ENCODE measurements around the gene CTSA.

Gene CTSA

DNA sequence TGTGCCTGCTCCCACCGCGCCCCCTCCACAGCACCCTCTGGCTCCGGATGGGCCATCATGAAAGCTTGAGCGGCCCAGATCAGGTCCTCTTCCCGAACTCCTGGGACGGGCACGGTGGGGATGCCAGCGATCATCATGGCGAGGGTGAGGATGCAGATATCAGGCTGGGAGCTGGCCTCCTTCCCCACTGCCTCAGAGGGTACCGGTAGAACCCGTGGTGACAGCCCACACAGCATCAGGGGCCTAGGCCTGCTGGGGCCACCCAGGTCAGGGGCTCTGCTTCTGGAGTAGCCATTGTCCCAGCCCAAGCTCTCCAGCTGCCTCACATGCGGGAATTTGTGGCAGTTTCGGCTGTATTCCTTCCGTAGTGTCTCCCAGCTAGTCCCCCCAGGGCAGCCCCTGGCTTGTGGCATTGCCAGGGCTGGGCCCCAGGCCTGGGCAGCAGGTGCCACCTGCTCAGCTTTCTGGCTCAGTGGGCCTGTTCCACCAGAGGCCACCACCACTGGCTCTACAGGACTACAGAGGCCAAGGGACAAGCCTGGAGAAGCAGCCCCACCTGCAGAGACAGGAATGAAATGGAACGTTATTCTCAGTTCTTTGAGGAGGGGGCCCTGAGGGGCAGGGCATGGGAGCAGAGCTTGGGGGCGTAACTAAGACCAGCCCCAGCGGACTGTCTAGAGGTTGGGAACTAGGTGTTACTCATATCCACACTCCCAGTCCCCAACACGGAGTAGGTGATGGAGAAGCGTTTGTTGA is 4.4 kb upstream of the CTSA start:
- Histone ChIP-seq H3K9me2 (replicated peaks; ENCODE audit: control insufficient read depth, low read length) (no peaks in the 10 kb centered on the region), H3K4me1 (ENCODE audit: control insufficient read depth, low read length) (peaks cover 19% of the 10 kb centered on the region), H3K27ac (ENCODE audit: low read depth, low read length) (no peak overlapping the region), H3K4me3 (ENCODE audit: low read length) (no peak overlapping the region), H3K36me3 (ENCODE audit: control insufficient read depth, low read length) (peaks cover 30% of the 10 kb centered on the region), H3K9me3 (ENCODE audit: control insufficient read depth, insufficient read depth, low read length) (no peaks in the 10 kb centered on the region), H3K79me2 (ENCODE audit: control insufficient read depth, low read length) (peaks cover 20% of the 10 kb centered on the region), H3F3A (ENCODE audit: control insufficient read depth, insufficient read depth) (no peaks in the 10 kb centered on the region), H3K4me2 (ENCODE audit: low read length) (no peak overlapping the region), H4K20me1 (ENCODE audit: control insufficient read depth, insufficient read depth, low read depth, low read length) (no peaks in the 10 kb centered on the region), H3K27me3 (ENCODE audit: control insufficient read depth, low read length) (no peaks in the 10 kb centered on the region)
- TF ChIP-seq EZH2phosphoT487 (IDR thresholded peaks at IDR 0.05; ENCODE audit: borderline replicate concordance, low read length), result no peak
- TF ChIP-seq, protein P1, sequence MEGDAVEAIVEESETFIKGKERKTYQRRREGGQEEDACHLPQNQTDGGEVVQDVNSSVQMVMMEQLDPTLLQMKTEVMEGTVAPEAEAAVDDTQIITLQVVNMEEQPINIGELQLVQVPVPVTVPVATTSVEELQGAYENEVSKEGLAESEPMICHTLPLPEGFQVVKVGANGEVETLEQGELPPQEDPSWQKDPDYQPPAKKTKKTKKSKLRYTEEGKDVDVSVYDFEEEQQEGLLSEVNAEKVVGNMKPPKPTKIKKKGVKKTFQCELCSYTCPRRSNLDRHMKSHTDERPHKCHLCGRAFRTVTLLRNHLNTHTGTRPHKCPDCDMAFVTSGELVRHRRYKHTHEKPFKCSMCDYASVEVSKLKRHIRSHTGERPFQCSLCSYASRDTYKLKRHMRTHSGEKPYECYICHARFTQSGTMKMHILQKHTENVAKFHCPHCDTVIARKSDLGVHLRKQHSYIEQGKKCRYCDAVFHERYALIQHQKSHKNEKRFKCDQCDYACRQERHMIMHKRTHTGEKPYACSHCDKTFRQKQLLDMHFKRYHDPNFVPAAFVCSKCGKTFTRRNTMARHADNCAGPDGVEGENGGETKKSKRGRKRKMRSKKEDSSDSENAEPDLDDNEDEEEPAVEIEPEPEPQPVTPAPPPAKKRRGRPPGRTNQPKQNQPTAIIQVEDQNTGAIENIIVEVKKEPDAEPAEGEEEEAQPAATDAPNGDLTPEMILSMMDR (IDR thresholded peaks at IDR 0.05; ENCODE audit: low read depth, low read length, poor library complexity, severe bottlenecking), result no peak

DNA sequence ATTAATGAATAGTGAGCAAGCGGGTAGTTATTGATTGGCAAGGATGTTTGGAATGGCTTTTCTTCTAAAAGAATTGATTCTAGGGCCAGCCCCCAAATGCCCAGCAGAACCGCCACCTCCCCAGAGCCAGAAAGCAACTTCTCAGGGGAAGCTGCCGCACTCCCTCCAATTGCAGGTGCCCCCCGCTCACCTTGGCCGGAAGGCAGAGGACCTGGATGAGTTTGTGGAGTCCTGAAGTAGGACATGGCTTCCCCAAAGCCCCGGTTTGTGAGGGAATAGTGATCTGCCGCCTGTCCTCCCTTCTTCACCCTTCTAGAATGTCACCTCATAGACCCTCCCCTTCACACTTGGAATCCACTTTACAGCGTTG is 3.8 kb upstream of the CTSA start, which contains the start of gene SPATA25:
TSS of gene SPATA25 (minus strand) at position 277 of the 370 bp plus-strand sequence. CDS start at position 245, 32 bp downstream.
- peaks cover 28% of the 10 kb centered on the region for H3K36me3 ChIP-seq (ENCODE audit: control insufficient read depth, low read length)
- no peaks in the 10 kb centered on the region for H3K9me2 ChIP-seq (replicated peaks; ENCODE audit: control insufficient read depth, low read length)
- peaks cover 14% of the 10 kb centered on the region for H3K79me2 ChIP-seq (ENCODE audit: control insufficient read depth, low read length)
- no peak within 1 kb of the TSS for H3K4me3 ChIP-seq (ENCODE audit: low read length)
- no peak within 1 kb of the TSS for H3K27ac ChIP-seq (ENCODE audit: low read depth, low read length)
- H4K20me1 ChIP-seq (ENCODE audit: control insufficient read depth, insufficient read depth, low read depth, low read length), result no peaks in the 10 kb centered on the region
- TF ChIP-seq, protein P1 (IDR thresholded peaks at IDR 0.05; ENCODE audit: low read depth, low read length, poor library complexity, severe bottlenecking), result no peak
- no peak for TF ChIP-seq EZH2phosphoT487 (IDR thresholded peaks at IDR 0.05; ENCODE audit: borderline replicate concordance, low read length)
- no peak within 1 kb of the TSS for H3K4me2 ChIP-seq (ENCODE audit: low read length)
- H3F3A ChIP-seq (ENCODE audit: control insufficient read depth, insufficient read depth), result no peaks in the 10 kb centered on the region
- H3K27me3 ChIP-seq (ENCODE audit: control insufficient read depth, low read length), result no peaks in the 10 kb centered on the region
- peaks cover 19% of the 10 kb centered on the region for H3K4me1 ChIP-seq (ENCODE audit: control insufficient read depth, low read length)
- no peaks in the 10 kb centered on the region for H3K9me3 ChIP-seq (ENCODE audit: control insufficient read depth, insufficient read depth, low read length)

DNA sequence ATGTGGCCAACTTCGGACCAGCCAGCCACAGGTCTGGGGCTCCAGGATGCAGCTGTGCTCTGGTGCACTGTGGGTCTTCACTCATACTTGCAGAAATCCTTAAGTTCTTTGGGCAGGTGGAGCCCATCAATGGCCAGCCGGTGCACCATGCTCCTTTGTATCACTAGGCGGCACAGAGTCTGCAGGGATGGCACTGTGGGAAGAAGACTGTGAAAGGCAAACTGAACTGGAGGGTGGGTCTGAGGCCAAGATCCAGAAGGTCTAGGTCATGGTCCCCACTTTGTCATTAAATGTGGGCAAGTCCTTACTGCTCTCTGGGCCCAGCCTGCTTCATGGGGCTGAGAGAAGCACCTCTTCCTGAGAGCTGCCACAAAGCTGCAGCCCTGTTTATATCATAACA is 2.5 kb upstream of the CTSA start:
- TF ChIP-seq EZH2phosphoT487 (IDR thresholded peaks at IDR 0.05; ENCODE audit: borderline replicate concordance, low read length), result no peak
- TF ChIP-seq, protein P1 (IDR thresholded peaks at IDR 0.05; ENCODE audit: low read depth, low read length, poor library complexity, severe bottlenecking), result no peak
- Histone ChIP-seq H3K79me2 (ENCODE audit: control insufficient read depth, low read length) (peaks cover under 1% of the 10 kb centered on the region), H3F3A (ENCODE audit: control insufficient read depth, insufficient read depth) (no peaks in the 10 kb centered on the region), H3K4me1 (ENCODE audit: control insufficient read depth, low read length) (peaks cover 23% of the 10 kb centered on the region), H3K9me3 (ENCODE audit: control insufficient read depth, insufficient read depth, low read length) (no peaks in the 10 kb centered on the region), H3K27ac (ENCODE audit: low read depth, low read length) (no peak overlapping the region), H4K20me1 (ENCODE audit: control insufficient read depth, insufficient read depth, low read depth, low read length) (no peaks in the 10 kb centered on the region), H3K4me2 (ENCODE audit: low read length) (no peak overlapping the region), H3K4me3 (ENCODE audit: low read length) (no peak overlapping the region), H3K36me3 (ENCODE audit: control insufficient read depth, low read length) (peaks cover 14% of the 10 kb centered on the region), H3K27me3 (ENCODE audit: control insufficient read depth, low read length) (no peaks in the 10 kb centered on the region), H3K9me2 (replicated peaks; ENCODE audit: control insufficient read depth, low read length) (no peaks in the 10 kb centered on the region)
